ENCODE data around the gene SLC7A4. TPM values are rescaled to one million over a fixed set of nuclear protein-coding genes. Genes with fewer than 3 reads are reported as not detected.

SLC7A4 gene
- total and polyA plus RNA-seq, 2 of the 8 experiments (the other 6 are each of a cell fraction or from before 2014, with no cell fraction given) = 0.92 TPM; not detected in 1

GRCh38 chr22:21055880-21056319 lies 23.5 kb upstream of the SLC7A4 start:
- POLR2A ChIA-PET (ENCODE audit: partially characterized antibody) = no interaction called here
- TF ChIP-seq POLR2AphosphoS5 (IDR thresholded peaks at IDR 0.05; ENCODE audit: low read depth, low read length) = no peak
- TF ChIP-seq USF2 (IDR thresholded peaks at IDR 0.05; ENCODE audit: low read length) = no peak
- no peak for TF ChIP-seq POLR2A (IDR thresholded peaks at IDR 0.05; ENCODE audit: control extremely low read depth in 1 of 2, low read depth in 2 of 2, low read length in 2 of 2)
- TF ChIP-seq SRF (IDR thresholded peaks at IDR 0.05; ENCODE audit: low read depth, low read length) = no peak
- no peak for TF ChIP-seq ASH2L (IDR thresholded peaks at IDR 0.05; ENCODE audit: low read length)
- no peak for TF ChIP-seq KDM5A (IDR thresholded peaks at IDR 0.05; ENCODE audit: low read length)
- no peak for TF ChIP-seq TCF12 (IDR thresholded peaks at IDR 0.05; ENCODE audit: low read depth, low read length)
- TF ChIP-seq EZH2 (IDR thresholded peaks at IDR 0.05; ENCODE audit: low read depth, low read length, severe bottlenecking) = no peak
- TF ChIP-seq CTCF (IDR thresholded peaks at IDR 0.05; ENCODE audit: control extremely low read depth in 1 of 3, insufficient read depth in 1 of 3, low read depth in 1 of 3, low read length in 3 of 3) = no peak
- no peak for TF ChIP-seq FOSL1 (IDR thresholded peaks at IDR 0.05; ENCODE audit: insufficient read depth, low read depth, low read length)
- no peak for TF ChIP-seq TBP (IDR thresholded peaks at IDR 0.05; ENCODE audit: low read depth, low read length)

More at GRCh38 chr22:21055880-21056319, 23.5 kb upstream of the SLC7A4 start:
- H4K91ac ChIP-seq (replicated peaks; ENCODE audit: insufficient read length, low read length) = peak overlapping the region; percentile 1
- H3K9ac ChIP-seq (replicated peaks in 1 of 4; ENCODE audit: extremely low read depth in 1 of 4, low read depth in 3 of 4, low read length in 3 of 4) = no peak overlapping the region
- WGBS, 2 experiments (ENCODE audit: extremely low coverage in 1 of 2, insufficient coverage in 1 of 2, insufficient read length in 1 of 2, insufficient replicate concordance in 2 of 2, low coverage in 1 of 2, low lambda C conversion rate in 2 of 2, missing lambda C conversion rate in 1 of 2) = 83% methylated on average over 5 of the region's 7 CpGs; no CpG with 5 or more reads in 1 of the 2 experiments
- H3K4ac ChIP-seq (replicated peaks; ENCODE audit: insufficient read length, low read depth, low read length) = no peak overlapping the region
- no peaks in the 10 kb centered on the region for H3K36me3 ChIP-seq (ENCODE audit: control insufficient read depth in 2 of 4, insufficient read depth in 4 of 4, low read length in 3 of 4)
- CTCF ChIA-PET (ENCODE audit: partially characterized antibody) = interaction anchor here (0.9 to 2.7 kb wide), 5 partner anchors 8 to 49 kb away, joined by 3 to 12 read pairs (median 3); no protein-coding TSS in a partner anchor
- no peak for FAIRE-seq
- H2AFZ ChIP-seq (ENCODE audit: low read length) = peak overlapping the region; percentile 11; the same call in 1 of the 2 replicates
- H4K20me1 ChIP-seq (replicated peaks in 1 of 2; ENCODE audit: control insufficient read depth in 1 of 2, insufficient read depth in 2 of 2, low read length in 2 of 2) = no peaks in the 10 kb centered on the region
- H2BK5ac ChIP-seq (ENCODE audit: low read depth, low read length) = no peak overlapping the region
- no peak overlapping the region for H2BK120ac ChIP-seq (replicated peaks; ENCODE audit: low read depth, low read length)
- H3K4me2 ChIP-seq (ENCODE audit: insufficient read depth in 1 of 2, low read depth in 2 of 2, low read length in 2 of 2) = no peak overlapping the region
- 0 out of 2 replicates have a peak overlapping the region, but pooled peaks have one; percentile 31 for H2BK15ac ChIP-seq (ENCODE audit: low read length)
- H3K56ac ChIP-seq (replicated peaks; ENCODE audit: insufficient read length, low read depth, low read length) = no peak overlapping the region
- H3K4me3 ChIP-seq (ENCODE audit: extremely low read depth in 1 of 4, insufficient read depth in 2 of 4, low read depth in 3 of 4, low read length in 4 of 4) = no peak overlapping the region
- no peak overlapping the region for H3K23ac ChIP-seq (ENCODE audit: insufficient read length)
- H3K27ac ChIP-seq (ENCODE audit: low read depth, low read length) = no peak overlapping the region
- DNase-seq (ENCODE audit: low read depth in 1 of 2, low spot score in 2 of 2) = peak in 1 of 2 experiments; percentile 54
- H3K79me1 ChIP-seq (ENCODE audit: low read depth, low read length) = no peaks in the 10 kb centered on the region
- peak overlapping the region; percentile 61; the same call in 1 of the 2 replicates for H2BK20ac ChIP-seq (ENCODE audit: low read length)
- no peak overlapping the region for H3K14ac ChIP-seq (ENCODE audit: insufficient read length)
- no peak overlapping the region for H3K18ac ChIP-seq (ENCODE audit: extremely low read depth, low read length)
- no peaks in the 10 kb centered on the region for H3K23me2 ChIP-seq (ENCODE audit: low read depth, low read length)
- H3K79me2 ChIP-seq (ENCODE audit: control insufficient read depth in 1 of 2, insufficient read depth in 2 of 2, low read length in 2 of 2) = no peaks in the 10 kb centered on the region
- 0 out of 2 replicates have a peak overlapping the region, but pooled peaks have one; percentile 71 for H2BK12ac ChIP-seq (ENCODE audit: low read depth, low read length)
- H3K27me3 ChIP-seq (replicated peaks in 1 of 4; ENCODE audit: control insufficient read depth in 3 of 4, extremely low read depth in 1 of 4, insufficient read depth in 3 of 4, low read length in 3 of 4) = no peaks in the 10 kb centered on the region
- no peak overlapping the region for H4K5ac ChIP-seq (ENCODE audit: insufficient read length, low read depth, low read length)
- peaks cover 2 to 17% (median 12%) of the 10 kb centered on the region in 4 experiments; a peak in 5 of 7 replicates for H3K4me1 ChIP-seq (replicated peaks in 1 of 4; ENCODE audit: control insufficient read depth in 3 of 4, insufficient read depth in 4 of 4, low read length in 3 of 4)
- H2AK5ac ChIP-seq (ENCODE audit: low read depth, low read length) = no peak overlapping the region
- H3K9me3 ChIP-seq (ENCODE audit: insufficient read depth in 2 of 2, low read depth in 1 of 2, low read length in 1 of 2) = no peaks in the 10 kb centered on the region
- no peak overlapping the region for H4K8ac ChIP-seq (ENCODE audit: extremely low read depth, insufficient read depth, low read length)

Data from H1 (cell line).